ENCODE results near the gene ARHGDIA. TPM values are rescaled to one million over a fixed set of nuclear protein-coding genes. Genes with fewer than 3 reads are reported as not detected.

The ARHGDIA gene
- total RNA-seq, 2 experiments from 2014 or later = 706 to 715 TPM

GRCh38 chr17:81843713-81844326, 27.3 kb downstream of the ARHGDIA start:
- H3K36me3 Mint-ChIP-seq (ENCODE audit: low read depth) = peaks cover 29% of the 10 kb centered on the region
- no peak overlapping the region for H3K4me3 ChIP-seq (ENCODE audit: low read length)
- no peaks in the 10 kb centered on the region for H3K4me1 Mint-ChIP-seq (ENCODE audit: low read depth)
- no peaks in the 10 kb centered on the region for H3K9me3 Mint-ChIP-seq
- no peaks in the 10 kb centered on the region for H3K4me1 ChIP-seq (ENCODE audit: insufficient read depth, low read length)
- intact Hi-C loops (cut with DNase I, micrococcal nuclease) = no loop called here
- no peak overlapping the region for H3K27ac ChIP-seq (ENCODE audit: low read depth in 1 of 2, low read length in 2 of 2)
- H3K27me3 Mint-ChIP-seq = no peaks in the 10 kb centered on the region
- no peak overlapping the region for H3K27ac Mint-ChIP-seq
- no peak for TF ChIP-seq CTCF (IDR thresholded peaks at IDR 0.05)
- peaks cover 0 to 16% of the 10 kb centered on the region in 2 experiments for H3K9me3 ChIP-seq (ENCODE audit: control insufficient read depth in 1 of 2, insufficient read depth in 1 of 2, low read length in 2 of 2)
- ATAC-seq (ENCODE audit: poor library complexity) (no peak), DNase-seq (no peak)
- no peaks in the 10 kb centered on the region for H3K27me3 ChIP-seq (ENCODE audit: control insufficient read depth in 1 of 2, insufficient read depth in 2 of 2, low read length in 2 of 2)
- H3K4me3 Mint-ChIP-seq = no peak overlapping the region
- POLR2A ChIA-PET = interaction anchor here (0.6 kb wide), 1 partner anchor 10 kb away, joined by 3 read pairs; no protein-coding TSS in a partner anchor
- H3K36me3 ChIP-seq (ENCODE audit: insufficient read depth, low read length) = peaks cover 52% of the 10 kb centered on the region
- CTCF ChIA-PET = no interaction called here

GRCh38 chr17:81842725-81843504, 28.2 kb downstream of the ARHGDIA start:
- H3K36me3 Mint-ChIP-seq (ENCODE audit: low read depth) = peaks cover 29% of the 10 kb centered on the region
- H3K4me3 ChIP-seq (ENCODE audit: low read length) = no peak overlapping the region
- intact Hi-C loops (cut with DNase I, micrococcal nuclease) = no loop called here
- no peaks in the 10 kb centered on the region for H3K4me1 ChIP-seq (ENCODE audit: insufficient read depth, low read length)
- H3K27me3 Mint-ChIP-seq = no peaks in the 10 kb centered on the region
- H3K27me3 ChIP-seq (ENCODE audit: control insufficient read depth in 1 of 2, insufficient read depth in 2 of 2, low read length in 2 of 2) = no peaks in the 10 kb centered on the region
- DNase-seq (no peak), ATAC-seq (ENCODE audit: poor library complexity) (no peak)
- ChIA-PET CTCF (interaction anchor here (0.6 kb wide), 1 partner anchor 294 kb away, joined by 3 read pairs; no protein-coding TSS in a partner anchor), POLR2A (interaction anchor here (1.3 kb wide), 1 partner anchor 10 kb away, joined by 3 read pairs; the partner anchor contains the start of gene MCRIP1)
- no peak overlapping the region for H3K27ac ChIP-seq (ENCODE audit: low read depth in 1 of 2, low read length in 2 of 2)
- H3K9me3 ChIP-seq (ENCODE audit: control insufficient read depth in 1 of 2, insufficient read depth in 1 of 2, low read length in 2 of 2) = peaks cover 0 to 16% of the 10 kb centered on the region in 2 experiments
- H3K36me3 ChIP-seq (ENCODE audit: insufficient read depth, low read length) = peaks cover 49% of the 10 kb centered on the region
- no peak for TF ChIP-seq CTCF (IDR thresholded peaks at IDR 0.05)
- H3K9me3 Mint-ChIP-seq = no peaks in the 10 kb centered on the region
- no peak overlapping the region for H3K4me3 Mint-ChIP-seq
- no peak overlapping the region for H3K27ac Mint-ChIP-seq
- H3K4me1 Mint-ChIP-seq (ENCODE audit: low read depth) = no peaks in the 10 kb centered on the region

GRCh38 chr17:81842378-81842724, 28.8 kb downstream of the ARHGDIA start:
- no peak for ATAC-seq (ENCODE audit: poor library complexity)
- TF ChIP-seq CTCF (IDR thresholded peaks at IDR 0.05) = no peak
- Mint-ChIP-seq H3K27me3 (no peaks in the 10 kb centered on the region), H3K9me3 (no peaks in the 10 kb centered on the region), H3K27ac (no peak overlapping the region), H3K4me1 (ENCODE audit: low read depth) (no peaks in the 10 kb centered on the region), H3K36me3 (ENCODE audit: low read depth) (peaks cover 28% of the 10 kb centered on the region), H3K4me3 (no peak overlapping the region)
- peaks cover 0 to 16% of the 10 kb centered on the region in 2 experiments for H3K9me3 ChIP-seq (ENCODE audit: control insufficient read depth in 1 of 2, insufficient read depth in 1 of 2, low read length in 2 of 2)
- no peaks in the 10 kb centered on the region for H3K4me1 ChIP-seq (ENCODE audit: insufficient read depth, low read length)
- H3K27me3 ChIP-seq (ENCODE audit: control insufficient read depth in 1 of 2, insufficient read depth in 2 of 2, low read length in 2 of 2) = no peaks in the 10 kb centered on the region
- H3K4me3 ChIP-seq (ENCODE audit: low read length) = no peak overlapping the region
- peaks cover 47% of the 10 kb centered on the region for H3K36me3 ChIP-seq (ENCODE audit: insufficient read depth, low read length)
- POLR2A ChIA-PET = interaction anchor here (1.0 to 1.3 kb wide), 2 partner anchors 9 to 25 kb away, joined by 3 read pairs; partner anchors contain the start of gene MCRIP1
- DNase-seq = no peak
- CTCF ChIA-PET = interaction anchor here (0.6 kb wide), 1 partner anchor 294 kb away, joined by 3 read pairs; no protein-coding TSS in a partner anchor
- intact Hi-C loops (cut with DNase I, micrococcal nuclease) = no loop called here
- H3K27ac ChIP-seq (ENCODE audit: low read depth in 1 of 2, low read length in 2 of 2) = no peak overlapping the region

Measured in CD4-positive, alpha-beta T cell (primary cell).